Renal cortical epithelial cell (primary cell): ENCODE data around the gene BICD1. TPM values are rescaled to one million over a fixed set of nuclear protein-coding genes. Genes with fewer than 3 reads are reported as not detected.

Experiments
- DNase-seq: peaks from one replicate; pipeline ENCODE4 v3.0.0-alpha.2; 2011; ENCODE audit warnings: low read depth
- total RNA-seq: library from RNA; depleted of rRNA; stranded (reverse); fragments of >200 nt; gene quantifications from 2 replicates; pipeline ENCODE4 v1.2.3, GENCODE V29; 2014

The BICD1 gene
- total RNA-seq, 1 donor from 2014 or later: 64.0 TPM

DNA sequence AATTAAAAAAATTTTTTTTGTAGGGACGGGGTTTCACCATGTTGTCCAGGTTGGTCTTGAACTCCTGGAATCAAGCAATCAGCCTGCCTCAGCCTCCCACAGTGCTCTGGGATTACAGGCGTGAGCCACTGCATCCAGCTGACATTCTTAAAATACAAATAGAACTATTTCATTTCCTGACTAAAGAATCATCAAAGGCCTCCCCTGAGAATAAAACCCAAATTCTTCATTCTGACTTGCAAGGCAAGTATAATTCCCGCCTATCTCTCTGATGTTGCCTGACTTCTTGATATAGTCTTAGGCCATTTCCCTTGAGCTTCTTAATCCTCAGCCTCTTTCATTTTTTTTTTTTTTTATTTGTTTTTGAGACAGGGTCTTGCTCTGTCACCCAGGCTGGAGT is 4.4 kb upstream of the BICD1 start:
- DNase-seq: no peak

DNA sequence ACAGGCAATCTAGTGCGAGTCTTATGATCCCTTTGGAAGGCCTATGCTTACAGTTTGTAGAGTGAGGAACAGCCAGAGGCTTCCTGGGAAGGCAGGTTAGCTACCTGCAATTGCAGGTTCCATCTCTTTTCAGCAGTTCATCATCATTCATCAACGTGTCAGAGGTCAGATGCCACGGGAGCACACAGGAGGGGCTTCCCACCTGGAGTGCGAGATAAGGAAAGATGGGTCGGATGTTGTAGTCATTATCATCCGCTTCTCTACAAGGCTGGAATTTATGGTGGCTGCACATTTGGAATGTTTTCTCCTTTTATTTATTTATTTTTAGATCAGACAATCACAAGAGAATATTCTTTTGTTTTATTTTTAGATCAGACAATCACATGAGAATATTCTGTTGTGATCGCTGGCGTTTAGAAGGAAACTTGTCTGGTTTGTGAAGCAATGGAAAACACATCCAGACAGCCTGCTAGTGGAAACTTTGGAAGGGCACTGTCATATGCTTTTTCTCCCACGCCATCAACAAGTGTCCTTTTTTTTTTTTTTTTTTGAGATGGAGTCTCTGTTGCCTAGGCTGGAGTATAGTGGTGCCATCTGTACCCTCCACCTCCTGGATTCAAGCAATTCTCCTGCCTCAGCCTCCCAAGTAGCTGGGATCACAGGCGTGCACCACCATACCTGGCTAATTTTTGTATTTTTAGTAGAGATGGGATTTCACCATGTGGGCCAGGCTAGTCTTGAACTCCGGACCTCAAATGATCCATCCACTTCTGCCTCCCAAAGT is 1.9 kb upstream of the BICD1 start:
- no peak for DNase-seq

DNA sequence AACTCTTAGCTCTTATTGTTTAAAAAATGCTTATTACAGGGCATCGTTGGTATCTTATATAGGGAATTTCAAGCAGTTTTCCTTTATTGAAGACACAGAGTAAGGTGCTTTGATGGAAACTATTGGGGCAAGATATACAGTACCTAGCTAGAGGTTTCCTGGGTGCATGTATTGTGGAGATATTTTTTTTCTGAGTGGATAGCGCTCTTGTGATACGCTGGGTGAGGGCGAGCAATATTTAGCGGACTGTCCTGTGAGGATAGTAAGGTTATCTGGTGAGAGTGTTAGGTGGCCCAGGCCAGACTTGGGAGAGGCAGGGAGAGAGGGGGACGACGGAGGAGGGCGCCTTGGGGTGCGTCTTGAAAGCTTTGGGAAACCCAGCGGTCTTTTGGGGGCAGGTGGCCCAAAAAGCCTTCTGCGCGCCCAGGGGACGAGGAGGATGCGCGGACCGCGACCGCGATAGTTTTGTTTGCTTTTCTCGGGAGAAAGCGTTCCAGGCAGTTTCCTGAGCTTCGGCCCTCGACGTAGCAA is 596 bp upstream of the BICD1 start:
- DNase-seq: no peak

DNA sequence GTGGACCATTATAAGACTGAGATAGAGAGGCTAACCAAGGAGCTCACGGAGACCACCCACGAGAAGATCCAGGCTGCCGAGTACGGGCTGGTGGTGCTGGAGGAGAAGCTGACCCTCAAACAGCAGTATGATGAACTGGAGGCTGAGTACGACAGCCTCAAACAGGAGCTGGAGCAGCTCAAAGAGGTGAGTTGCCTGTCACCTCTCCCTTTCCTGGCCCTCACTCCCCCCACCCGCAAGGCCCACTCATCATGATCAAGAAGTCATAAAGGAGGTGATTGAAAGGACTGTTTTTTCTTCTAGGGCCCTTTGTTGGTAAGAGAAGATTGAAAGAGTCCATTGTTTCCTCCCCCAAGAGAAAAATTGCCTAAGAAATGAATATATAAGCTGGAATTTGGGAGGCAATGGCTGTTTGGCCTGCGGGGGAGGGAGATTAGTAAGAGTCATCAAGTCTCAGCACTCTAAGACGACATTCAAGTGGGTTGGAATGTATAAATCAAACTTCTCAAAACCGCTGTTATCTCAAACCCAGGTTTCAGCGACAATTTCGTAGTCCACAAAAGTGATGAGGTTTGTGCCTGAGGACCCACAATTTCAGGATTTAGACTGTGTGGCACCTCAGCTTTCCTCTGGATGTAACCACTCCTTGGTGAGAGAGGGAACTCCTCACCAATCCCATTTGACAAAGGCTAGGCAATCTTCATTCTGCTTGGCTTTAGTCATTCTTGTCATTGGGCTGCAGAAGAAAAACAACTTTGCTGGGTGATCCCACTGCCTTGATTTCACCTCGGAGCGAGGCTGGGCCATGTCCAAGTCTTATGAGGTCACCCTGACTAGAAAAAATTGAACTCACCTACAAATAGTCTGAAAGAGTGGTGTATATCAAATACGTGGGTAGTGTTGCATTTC is 966 bp downstream of the BICD1 start:
- DNase-seq: peak; percentile 72

- no peak for DNase-seq
Measured at GRCh38 chr12:32108787-32109186, 2.1 kb downstream of the BICD1 start.

GRCh38 chr12:32110417-32110816 is 3.8 kb downstream of the BICD1 start:
- no peak for DNase-seq

GRCh38 chr12:32110942-32111341 is 4.3 kb downstream of the BICD1 start:
- no peak for DNase-seq

GRCh38 chr12:32115404-32116104 is 8.9 kb downstream of the BICD1 start:
- peak; percentile 99 for DNase-seq

DNA sequence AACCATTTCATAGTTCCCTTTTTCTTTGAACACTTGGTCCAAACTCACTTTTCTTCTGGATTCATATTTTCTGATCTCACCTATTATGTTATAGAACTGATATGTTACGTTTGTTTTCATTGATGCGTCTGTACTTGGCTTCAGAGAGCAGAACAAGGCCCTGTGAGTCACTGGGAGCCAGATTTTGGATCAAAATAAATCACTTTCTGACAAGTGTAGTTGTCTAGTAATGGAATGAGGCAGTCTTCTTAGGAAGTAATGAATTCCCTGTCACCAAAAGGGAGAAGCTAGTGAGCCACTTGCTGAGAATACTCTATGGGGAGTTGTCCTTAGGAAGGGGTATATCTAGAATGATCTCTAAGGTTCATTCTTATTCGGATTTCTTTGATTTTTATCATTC is 10.2 kb downstream of the BICD1 start:
- DNase-seq: no peak

GRCh38 chr12:32117316-32117715 is 10.7 kb downstream of the BICD1 start:
- no peak for DNase-seq

- DNase-seq: no peak
Measured at GRCh38 chr12:32118806-32119205, 12.2 kb downstream of the BICD1 start.

- DNase-seq: peak; percentile 40
Measured at GRCh38 chr12:32120419-32120818, 13.8 kb downstream of the BICD1 start.

DNA sequence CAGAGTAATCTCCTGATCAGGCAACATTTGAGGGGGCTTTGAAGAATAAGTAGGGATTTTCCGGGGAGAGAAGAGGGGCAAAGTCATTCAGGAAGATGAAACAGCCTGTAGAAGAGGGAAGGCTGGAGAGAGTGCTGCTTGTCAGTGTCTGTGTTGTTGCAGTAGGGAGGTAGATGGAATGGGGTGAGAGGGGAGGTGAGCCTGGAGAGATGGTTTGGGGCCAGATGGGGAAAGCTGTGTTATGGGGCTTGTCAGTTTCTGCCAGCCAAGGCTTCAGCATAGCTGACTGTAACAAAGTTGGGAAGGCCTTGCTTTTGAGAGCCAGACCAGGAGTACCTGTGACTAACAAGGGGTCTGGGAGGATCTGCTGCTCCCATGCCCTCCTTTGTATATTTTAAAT is 18.0 kb downstream of the BICD1 start:
- DNase-seq: no peak

GRCh38 chr12:32125455-32126084 is 18.9 kb downstream of the BICD1 start:
- no peak for DNase-seq

DNA sequence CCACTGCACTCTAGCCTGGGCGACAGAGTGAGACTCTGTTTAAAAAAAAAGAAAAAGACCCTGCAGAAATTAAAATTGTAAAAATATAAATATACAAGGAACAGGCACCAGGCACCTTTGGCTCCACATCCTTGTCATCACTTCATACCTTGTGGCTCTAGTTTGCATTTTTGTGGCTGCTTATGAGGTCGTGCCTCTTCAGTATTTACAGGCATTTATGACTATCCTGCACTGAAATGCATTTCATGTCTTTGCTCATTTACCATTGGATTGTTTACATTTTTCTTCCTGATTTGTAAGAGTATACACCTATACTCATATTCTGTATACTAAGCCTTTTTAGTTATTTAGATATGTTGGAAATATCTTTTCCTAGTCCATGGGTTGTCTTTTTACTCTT is 20.1 kb downstream of the BICD1 start:
- DNase-seq: peak; percentile 59

DNA sequence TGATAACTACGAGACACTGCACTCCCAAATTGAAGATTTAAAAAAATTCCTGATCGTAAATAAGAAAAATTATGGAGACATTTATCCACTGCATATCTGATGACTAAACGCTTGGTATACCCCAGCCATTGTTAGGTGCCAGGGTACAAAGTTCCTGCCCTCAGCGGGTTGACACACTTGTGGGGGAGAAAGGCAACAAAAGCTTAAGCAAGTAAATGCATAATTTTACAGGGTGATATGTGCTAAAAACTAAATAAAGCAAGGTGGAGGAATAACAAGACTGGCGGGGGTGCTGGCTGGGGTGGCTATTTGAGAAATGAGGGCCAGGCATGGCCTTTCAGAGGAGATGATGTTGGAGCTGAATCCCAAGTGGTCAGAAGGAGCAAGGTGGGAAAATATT is 25.0 kb downstream of the BICD1 start:
- no peak for DNase-seq

DNA sequence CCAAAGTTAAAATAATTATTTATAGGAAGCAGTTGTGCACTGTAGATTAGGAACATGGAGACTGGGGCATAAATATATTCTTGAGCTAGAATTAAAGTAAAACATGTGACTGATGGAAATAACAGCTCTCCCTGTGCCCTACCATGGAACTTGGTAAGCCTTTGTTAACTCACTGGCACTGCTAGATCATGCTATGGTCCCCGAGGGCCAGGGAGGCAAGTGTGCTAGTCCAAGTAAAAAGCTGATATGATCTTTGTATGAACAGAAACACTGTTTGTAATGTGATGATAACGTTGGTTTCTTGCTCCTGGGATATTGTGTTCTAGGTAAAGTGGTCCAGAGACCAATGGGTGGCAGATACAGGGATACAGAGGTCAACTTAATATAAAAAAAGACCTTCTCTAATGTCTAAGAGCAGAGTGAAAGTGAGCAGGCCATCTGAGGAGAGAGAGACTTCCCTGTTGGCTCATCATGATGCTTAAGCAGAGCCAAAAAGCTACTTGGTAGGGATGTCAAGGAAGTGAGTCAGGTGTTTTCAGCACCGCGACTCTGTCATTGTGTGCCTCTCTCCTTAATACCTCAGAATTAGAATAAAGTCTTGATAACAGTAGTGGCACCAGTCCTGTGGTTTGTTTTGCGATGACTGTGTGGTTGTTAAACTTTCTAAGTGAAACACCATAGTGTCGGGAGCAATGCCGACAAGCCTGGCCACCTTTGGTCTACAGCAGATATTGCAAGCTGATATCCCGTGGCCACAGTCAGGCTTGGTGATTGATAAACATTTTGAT is 27.6 kb downstream of the BICD1 start:
- DNase-seq: peak; percentile 60

GRCh38 chr12:32135967-32136366 is 29.3 kb downstream of the BICD1 start:
- no peak for DNase-seq

DNA sequence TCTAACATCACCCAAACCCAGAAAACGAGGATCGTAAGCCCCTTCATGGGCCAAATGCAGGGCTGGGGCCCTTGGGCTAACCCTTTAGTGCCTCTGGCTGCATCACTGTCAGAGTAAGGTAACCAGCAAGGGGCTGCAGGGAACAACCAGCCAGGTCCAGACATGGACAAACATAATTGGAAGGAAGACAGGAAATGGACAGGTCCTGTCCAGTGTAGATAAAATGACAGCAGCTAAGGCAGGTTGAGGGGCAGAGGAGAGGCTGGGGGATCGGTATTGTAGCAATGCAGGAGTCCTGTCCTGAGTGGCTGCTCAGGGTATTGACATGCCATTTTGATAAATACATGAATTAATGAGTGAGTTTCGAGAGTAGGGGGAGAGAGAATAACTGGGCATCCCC is 29.8 kb downstream of the BICD1 start:
- DNase-seq: no peak

- no peak for DNase-seq
Measured at GRCh38 chr12:32139064-32139421, 32.4 kb downstream of the BICD1 start.

GRCh38 chr12:32140877-32141276 is 34.2 kb downstream of the BICD1 start:
- DNase-seq: no peak
